ENCODE data around the gene SPDYE16.
"Not testable (repeated sequence)": the region's sequence is repeated elsewhere in the genome, so short reads cannot be mapped to it uniquely, and the experiment has no call there.

Gene SPDYE16, protein sequence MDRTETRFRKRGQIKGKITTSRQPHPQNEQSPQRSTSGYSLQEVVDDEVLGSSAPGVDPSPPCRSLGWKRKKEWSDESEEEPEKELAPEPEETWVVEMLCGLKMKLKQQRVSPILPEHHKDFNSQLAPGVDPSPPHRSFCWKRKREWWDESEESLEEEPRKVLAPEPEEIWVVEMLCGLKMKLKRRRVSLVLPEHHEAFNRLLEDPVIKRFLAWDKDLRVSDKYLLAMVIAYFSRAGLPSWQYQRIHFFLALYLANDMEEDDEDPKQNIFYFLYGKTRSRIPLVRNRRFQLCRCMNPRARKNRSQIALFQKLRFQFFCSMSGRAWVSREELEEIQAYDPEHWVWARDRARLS

DNA sequence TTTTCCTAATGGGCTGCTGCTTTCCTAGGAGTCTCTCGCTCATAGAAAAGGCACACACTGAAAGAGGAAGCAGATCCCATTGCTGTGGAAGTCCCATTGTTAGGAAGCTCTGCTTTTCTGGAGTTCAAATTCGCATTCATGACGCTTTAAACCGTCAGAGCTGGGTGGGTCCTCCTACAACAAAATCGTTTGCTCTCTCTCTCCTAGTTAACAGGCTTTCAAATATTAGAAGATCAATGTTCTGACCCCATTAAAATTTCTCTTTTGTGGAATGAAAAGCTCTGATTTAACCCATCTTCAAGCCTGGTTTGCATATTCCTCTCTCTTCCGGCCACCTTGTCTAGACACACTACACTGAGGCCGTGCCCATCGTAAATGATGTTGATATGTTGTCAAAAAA, at the start of gene SPDYE16:
Gene SPDYE16 (minus strand): TSS at position 101 of the 400 bp plus-strand sequence. CDS start 1,838 bp downstream, outside the sequence.
- DNase-seq: not testable (repeated sequence)

DNA sequence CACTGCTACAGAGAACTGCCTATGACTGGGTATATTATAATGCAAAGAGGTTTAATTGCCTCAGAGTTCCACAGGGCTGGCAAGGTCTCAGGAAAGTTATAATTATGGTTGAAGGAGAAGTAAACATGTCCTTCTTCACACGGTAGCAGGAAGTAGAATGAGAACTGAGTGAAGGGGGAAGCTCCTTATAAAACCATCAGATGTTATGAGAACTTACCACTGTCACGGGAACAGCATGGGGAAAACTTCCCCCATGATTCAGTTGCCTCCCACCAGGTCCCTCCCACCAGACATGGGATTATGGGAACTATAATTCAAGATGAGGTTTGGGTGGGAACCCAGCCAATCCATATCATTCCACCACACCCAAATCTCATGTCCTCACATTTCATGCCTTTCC, 49.6 kb upstream of the SPDYE16 start:
- DNase-seq: not testable (repeated sequence)

DNA sequence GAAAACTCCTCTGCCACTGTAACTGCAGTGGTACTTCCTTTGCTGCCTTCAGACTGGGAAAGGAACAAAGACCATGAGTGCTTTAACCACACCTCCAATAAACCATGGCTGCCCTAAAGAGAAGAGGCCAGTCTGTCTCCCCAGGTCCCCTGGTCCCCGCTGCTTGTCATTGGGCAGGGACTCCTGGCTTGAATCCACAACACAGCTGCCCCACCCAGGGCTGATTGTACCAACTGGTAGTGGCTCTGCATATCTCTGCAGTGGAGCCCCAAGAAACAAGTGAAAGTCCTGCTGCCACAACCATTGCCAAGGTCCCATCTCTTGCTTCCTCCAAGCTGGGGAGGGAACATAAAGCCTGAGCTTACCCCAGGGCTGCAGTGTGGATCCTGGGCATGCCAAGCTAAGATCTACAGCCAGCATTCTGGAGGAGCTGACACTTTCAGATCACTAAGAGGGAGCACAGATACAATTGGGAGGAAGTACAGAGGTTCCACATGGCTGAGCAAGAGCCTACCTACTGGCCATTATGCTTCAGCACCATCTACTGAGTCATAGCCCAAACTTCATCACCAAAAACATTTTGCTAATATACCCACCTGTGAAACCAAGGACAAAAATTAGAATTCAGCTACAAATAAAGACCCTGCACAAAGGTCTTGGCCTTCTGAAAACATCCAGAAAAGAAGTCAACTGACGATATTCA, 48.7 kb upstream of the SPDYE16 start:
- not testable (repeated sequence) for DNase-seq

DNA sequence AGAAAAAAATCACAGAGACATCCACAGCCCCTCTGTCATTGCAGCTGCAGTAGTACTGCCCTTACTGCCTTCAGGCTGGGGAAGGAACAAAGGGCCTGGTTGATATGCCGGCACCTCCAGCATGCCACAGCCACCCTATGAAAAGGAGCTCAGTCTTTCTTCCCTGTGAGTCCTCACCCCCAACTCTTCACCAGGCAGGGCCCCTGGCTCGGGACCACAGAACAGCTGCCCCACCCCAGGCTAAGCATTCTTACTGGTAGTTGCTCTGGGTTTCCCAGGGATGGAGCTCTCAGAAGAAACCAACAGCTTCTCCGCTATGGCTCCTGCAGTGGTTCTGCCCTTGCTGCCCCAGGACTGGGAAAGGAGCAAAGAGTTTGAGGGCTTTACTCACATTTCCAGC, 47.9 kb upstream of the SPDYE16 start:
- not testable (repeated sequence) for DNase-seq

DNA sequence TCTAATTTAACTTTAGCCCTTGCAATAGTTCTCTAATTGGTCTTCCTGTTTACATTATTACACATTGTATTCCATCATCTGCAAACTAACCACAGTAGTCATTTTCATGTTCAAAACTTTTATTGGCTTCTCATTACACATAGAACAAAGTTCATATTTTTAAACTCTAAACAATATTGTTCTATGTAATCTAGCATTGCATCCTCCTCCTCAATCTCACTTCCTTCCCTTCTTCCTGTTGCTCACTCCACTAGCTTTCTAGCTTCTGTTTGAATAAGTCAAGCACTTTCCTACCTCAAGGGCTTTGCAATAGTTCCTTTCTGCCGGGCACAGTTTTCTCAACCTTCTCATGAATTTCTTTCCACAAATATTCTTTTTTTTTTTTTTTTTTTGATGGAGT, 45.5 kb upstream of the SPDYE16 start:
- not testable (repeated sequence) for DNase-seq

DNA sequence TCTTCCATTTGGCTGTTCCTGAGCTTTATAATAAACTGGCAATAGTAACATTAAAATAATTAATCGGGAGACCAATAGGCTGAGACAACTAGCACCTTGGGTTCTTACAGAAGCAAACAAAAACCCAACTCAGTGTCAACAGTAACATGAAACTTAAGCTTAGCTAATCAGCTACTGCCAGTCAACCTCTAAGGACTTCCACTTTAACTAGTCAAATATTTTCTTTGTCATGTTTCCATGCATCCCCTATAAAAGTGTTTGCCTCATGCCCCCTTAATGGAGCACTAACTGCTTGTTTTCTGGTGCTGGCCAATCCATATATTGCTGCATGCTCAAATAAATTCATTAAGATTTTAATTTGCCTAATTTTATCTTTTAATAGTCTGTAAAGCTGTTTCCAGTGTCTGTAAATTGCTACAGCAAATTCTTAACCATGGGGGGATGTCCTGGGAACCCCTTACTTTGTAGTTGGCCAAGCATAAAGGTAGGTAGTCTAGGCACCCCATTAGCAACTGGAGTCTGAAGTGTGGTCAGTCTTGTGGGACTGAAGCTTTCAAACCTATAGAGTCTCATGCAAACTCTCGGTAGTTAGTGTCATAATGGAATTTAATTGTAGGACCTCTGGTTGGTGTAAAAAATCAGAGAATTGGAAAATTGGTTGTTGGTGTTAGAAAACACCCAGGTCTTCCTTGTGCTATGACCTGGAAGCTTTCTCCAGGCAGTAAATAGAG, 43.7 kb upstream of the SPDYE16 start:
- not testable (repeated sequence) for DNase-seq

DNA sequence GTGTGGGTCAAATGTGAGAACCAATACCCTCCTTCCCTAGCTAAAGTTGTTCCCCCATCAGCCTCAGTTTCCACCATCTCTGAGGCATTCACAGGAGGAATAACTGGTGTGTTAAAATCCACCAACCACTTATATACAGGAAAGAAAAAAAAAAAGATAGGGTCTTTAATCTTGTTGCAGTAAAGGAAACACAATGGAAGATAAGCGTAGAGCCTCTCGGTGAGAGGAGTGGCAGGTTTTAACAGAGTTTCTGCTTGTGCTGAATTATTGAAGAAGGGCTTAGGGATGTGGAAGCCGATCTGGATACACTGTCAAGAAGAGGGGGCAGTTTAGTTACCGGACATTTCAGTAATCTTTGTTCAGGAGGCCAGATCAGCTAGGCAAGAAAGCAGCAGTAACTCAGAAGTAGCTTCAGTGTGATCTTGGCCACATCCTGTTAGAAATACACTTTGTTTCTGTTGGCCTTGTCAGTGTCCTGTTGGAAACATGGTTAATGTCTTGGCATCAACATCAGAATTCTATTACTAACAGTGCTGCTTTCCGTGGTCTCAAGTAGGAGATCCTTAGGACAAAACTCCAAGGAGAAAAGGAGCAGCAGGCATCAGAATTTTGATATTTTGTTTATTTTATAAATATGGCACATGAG, 40.7 kb upstream of the SPDYE16 start:
- not testable (repeated sequence) for DNase-seq

DNA sequence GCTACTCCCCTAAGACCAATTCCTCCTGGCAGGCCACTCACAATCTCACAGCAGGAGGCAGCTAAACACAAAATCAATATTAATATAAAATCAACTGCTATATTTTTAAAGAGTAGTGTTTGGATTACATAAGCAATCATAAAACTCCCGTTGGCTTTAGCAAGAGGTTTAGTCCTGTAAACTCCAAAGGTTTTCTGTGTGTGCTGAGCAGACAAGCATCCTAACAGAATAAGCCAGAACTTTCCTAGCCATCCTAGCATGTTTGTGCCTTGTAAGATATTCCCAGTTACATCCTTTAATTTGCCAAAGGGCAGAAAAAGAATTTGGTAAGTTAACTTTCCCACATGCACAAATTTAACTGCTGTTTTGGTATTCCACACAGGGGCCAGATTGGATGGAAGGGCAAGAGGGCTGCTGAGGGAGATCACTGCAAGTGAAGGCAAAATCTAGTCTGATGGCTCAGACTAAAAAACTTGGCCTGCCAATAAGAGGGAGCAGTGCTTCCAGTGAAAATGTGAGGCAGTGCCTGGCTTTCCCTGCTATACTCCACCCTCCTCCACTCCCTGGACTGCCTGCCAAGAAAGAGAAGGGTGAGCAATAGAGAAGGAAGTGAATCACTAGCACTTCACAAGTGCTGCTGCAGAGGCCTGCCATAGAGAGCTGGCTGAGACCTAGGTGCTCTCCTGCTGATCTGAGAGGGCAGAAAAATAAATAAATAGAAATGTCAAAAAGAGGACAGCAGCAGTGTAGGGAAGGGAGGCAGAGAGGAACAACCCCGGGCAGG, 39.9 kb upstream of the SPDYE16 start:
- not testable (repeated sequence) for DNase-seq

DNA sequence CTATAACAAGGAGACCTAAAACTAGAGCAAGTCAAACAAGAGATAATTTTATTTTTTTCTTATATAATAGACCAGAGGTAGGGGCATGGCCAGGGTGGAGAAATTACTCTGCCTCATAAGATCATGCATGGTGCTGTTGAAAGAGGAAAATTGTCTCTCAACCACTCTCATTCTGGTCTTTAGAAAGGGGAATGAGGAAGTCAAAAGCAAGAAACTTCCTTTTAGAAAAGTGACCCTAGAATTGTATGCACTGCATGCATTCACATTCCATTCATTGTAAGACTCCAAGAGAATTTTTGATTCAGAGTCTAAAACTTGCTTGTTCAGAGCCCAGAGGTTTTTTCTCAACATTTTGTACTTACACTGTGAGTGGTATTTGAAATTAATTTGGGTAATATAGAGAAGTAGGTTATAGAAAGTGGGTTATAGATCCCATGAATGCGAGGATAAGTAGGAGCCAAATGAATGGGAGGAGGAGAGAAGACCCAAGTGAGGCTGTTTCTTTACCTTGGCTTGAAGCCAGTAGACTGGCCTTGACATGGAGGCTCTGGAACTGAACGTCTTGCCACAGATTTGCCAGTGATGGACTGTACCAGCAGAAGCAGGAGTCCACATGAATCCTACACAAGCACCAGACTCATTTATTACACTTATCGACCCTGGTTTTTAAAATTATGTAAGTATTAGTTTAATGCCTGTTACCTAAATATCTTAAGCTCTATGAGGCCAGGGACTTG, 33.0 kb upstream of the SPDYE16 start:
- DNase-seq: not testable (repeated sequence)

DNA sequence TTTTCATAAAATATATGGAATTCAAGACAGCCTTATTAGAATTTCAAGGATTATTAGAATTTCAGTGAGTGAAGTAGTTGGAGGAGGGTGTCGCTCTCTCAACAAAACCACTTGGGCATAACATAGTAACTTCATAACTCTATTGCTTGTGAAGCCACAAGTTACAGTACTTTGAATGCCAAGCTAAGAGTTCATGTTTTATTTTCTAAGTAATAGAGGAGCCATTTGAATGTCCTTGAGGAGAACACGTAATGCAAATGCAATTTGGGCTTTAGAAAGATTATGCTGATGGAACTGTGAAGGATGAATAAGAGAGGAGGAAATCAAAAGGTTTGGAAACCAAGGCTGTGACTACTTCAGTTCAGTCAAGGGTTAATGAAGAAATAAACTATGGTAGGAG, 32.3 kb upstream of the SPDYE16 start:
- DNase-seq: not testable (repeated sequence)

DNA sequence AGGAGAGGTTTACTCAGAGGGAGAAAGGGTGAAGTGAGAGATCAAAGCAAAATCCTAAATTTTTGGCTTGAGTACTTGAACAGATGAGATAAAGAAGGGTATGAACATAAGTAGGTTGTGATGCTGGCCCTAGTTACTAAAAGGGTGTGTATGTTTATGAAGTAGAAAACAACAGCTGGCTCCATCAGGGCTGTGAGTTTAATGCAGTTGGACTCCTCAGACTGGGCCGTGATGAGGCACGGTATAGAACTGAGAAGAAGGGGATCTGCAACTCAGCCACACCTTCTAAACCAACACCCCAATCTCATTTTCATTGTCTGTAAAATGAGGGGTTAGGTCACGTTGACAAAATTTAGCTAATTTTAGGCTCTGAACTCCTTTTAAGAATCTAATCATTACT, 29.2 kb upstream of the SPDYE16 start:
- not testable (repeated sequence) for DNase-seq

DNA sequence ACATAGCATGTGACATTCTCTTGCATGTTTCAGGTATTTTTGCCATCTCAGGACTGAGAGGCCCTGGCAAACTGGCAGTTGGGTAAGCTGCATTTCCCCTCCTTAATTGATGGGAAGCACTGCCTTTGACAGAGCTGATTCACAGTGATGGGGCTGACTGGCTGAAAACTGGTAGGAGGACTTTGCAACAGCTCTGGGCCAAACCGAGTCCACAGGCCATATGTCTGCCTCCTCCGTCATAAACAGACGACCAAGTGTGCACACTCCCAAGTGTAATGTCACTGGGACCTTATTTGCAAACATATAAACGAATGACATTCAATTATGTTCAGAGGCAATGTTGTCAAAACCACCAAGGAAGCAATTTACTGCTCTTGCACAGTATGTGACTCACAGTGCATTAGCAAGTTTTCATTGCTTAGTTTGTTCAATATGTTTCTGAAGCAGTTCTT, 27.3 kb upstream of the SPDYE16 start:
- DNase-seq: not testable (repeated sequence)

DNA sequence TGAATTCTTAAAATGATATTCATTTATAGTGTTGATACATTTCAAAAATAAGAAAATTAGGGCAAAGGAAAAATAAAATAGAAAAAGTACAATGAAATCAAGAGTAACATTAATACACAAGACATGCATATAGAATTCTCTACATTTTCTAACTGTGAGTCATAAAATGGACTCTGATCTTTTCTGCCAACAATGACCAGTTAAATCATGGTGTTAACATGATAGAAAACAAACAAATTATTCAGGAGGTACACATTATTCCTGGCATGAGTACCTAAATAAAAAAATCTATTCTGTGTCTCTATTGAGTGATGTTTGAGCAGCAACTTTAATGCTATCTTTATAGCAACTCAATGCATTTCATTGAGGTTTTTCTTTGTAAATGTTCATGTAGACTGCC, 25.6 kb upstream of the SPDYE16 start:
- not testable (repeated sequence) for DNase-seq

DNA sequence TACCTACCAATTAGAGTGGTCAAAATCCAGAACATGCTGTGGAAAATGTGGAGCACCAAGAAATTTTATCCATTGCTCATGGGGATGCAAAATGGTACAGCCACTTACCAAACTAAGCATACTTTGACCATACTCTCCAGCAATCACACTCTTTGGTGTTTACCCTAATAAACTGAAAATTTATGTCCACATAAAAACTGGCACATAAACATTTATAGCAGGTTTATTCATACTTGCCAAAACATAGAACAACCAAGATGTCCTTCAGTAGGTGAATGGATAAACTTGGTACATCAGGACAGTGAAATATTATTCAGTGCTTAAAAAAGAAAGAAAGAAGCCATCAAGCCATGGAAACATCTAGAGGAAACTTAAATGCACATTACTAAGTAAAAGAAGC, 24.7 kb upstream of the SPDYE16 start:
- DNase-seq: not testable (repeated sequence)

DNA sequence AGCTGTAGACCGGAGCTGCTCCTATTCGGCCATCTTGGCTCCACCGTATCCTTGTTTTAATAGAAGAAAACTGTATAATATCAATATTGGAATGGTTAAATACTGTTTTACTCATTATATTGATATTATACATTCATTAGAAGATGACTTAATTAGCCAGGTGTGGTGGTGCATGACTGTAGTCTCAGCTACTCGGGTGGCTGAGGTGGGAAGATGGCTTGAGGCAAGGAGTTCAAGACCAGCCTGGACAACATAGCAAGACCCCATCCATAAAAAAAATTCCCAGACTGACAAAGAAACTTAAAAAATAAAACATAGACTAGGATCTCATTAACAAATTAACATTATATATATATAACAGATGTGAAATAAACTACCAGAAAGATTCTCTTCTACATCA, 24.2 kb upstream of the SPDYE16 start:
- DNase-seq: not testable (repeated sequence)

DNA sequence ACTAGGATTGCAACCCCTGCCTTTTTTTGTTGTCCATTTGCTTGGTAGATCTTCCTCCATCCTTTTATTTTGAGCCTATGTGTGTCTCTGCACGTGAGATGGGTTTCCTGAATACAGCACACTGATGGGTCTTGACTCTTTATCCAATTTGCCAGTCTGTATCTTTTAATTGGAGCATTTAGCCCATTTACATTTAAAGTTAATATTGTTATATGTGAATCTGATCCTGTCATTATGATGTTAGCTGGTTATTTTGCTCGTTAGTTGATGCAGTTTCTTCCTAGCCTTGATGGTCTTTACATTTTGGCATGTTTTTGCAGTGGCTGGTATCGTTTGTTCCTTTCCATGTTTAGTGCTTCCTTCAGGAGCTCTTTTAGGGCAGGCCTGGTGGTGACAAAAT, 21.9 kb upstream of the SPDYE16 start:
- not testable (repeated sequence) for DNase-seq

DNA sequence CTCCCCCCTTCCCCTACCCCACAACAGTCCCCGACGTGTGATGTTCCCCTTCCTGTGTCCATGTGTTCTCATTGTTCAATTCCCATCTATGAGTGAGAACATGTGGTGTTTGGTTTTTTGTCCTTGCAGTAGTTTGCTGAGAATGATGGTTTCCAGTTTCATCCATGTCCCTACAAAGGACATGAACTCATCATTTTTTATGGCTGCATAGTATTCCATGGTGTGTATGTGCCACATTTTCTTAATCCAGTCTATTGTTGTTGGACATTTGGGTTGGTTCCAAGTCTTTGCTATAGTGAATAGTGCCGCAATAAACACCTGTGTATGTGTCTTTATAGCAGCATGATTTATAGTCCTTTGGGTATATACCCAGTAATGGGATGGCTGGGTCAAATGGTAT, 18.2 kb upstream of the SPDYE16 start:
- not testable (repeated sequence) for DNase-seq

DNA sequence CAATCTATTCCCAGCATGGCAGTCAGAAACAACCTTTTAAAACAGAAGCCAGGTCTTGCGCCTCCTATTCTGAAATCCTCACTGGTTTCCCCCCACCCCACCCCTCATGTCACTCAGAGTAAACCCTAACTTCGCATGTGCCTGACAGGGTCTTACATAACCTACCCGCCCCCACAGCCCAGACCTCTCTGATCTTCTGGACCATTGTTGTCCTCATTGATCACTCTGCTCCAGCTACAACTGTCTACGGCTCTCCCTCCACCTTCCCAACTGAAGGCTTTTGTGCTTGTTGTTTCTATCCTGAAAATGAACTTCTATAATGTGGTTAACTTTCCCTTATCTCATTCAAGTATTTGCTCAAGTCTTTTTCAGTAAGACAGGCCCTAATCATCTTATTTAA, 17.1 kb upstream of the SPDYE16 start:
- DNase-seq: not testable (repeated sequence)

DNA sequence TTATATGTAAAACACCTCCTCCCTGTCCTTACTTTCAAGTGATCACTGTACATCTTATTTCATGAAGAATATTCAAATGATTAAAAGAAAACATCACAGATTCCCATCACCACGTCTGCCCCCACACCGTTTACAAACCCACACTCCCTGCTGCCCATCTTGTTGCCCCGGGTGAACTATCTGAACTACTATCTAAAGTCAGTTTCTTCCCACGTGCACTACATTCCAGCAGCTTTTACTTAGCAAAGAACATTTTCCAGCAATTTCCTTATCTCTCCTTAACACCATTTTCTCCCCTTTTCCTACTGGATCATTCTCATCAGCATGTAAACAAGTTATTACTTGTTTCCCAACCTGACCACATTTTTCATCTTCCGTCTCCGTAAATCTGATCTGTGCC, 16.6 kb upstream of the SPDYE16 start:
- not testable (repeated sequence) for DNase-seq

DNA sequence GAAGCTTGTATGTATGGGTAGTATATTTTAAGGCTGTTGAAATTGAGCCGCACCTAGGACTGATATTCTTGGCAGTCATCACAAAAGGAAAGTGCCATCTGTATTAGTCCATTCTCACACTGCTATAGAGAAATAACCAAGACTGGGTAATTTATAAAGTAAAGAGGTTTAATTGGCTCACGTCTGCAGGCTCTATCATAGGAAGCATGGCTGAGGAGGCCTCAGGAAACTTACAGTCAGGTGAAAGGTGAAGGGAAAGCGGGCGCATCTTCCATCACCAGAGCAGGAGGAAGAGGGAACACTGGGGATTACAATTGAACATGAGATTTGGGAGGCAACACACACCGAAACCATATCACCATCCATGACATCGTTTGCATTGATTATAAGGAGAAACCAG, 8.9 kb upstream of the SPDYE16 start:
- not testable (repeated sequence) for DNase-seq

DNA sequence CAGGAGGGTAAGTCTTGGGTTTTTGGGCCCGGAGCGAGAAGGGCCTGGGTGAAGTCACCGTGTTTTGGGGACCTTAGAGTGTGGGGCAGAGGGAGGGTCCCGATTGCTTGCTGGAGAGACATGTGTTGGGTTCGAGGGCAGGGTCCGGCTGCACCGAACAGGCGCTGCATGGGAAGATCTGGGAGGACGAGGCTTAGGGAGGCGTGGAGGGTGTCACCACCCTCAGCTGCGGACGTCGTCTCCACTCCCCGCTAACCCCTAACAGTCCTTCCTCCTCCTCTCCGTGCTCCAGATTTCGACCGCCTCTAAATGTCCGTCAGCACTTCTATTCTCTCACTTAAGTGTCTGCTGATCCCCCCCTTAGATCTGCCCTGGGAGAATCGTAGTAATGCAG, 6.8 kb upstream of the SPDYE16 start:
- not testable (repeated sequence) for DNase-seq
